ENCODE results near the gene FREM2.

DNA sequence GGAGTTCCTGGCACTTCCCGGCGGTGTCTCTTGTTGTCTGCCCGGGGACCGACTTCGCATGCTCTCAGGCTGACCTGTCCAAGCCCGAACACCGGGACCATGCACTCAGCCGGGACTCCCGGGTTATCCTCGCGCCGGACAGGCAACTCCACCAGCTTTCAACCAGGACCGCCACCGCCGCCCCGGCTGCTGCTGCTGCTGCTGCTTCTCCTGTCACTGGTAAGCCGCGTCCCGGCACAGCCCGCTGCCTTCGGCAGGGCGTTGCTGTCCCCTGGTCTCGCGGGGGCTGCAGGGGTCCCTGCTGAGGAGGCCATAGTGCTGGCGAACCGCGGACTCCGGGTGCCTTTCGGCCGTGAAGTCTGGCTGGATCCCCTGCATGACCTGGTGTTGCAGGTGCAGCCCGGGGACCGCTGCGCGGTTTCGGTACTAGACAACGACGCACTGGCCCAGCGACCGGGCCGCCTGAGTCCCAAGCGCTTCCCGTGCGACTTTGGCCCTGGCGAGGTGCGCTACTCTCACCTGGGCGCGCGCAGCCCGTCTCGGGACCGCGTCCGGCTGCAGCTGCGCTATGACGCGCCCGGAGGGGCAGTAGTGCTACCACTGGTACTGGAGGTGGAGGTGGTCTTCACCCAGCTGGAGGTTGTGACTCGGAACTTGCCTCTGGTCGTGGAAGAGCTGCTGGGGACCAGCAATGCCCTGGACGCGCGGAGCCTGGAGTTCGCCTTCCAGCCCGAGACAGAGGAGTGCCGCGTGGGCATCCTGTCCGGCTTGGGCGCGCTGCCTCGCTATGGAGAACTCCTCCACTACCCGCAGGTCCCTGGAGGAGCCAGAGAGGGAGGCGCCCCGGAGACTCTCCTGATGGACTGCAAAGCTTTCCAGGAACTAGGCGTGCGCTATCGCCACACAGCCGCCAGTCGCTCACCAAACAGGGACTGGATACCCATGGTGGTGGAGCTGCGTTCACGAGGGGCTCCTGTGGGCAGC is 661 bp downstream of the FREM2 start:
- TF ChIP-seq POLR2A (IDR thresholded peaks at IDR 0.05; ENCODE audit: low read depth, low read length) (no peak), POLR2AphosphoS5 (IDR thresholded peaks at IDR 0.05; ENCODE audit: low read depth, low read length) (no peak), SPI1 (IDR thresholded peaks at IDR 0.05; ENCODE audit: low read depth, low read length) (no peak), PAX5 (IDR thresholded peaks at IDR 0.05; ENCODE audit: insufficient read depth, low read length, severe bottlenecking) (no peak), TAF1 (IDR thresholded peaks at IDR 0.05; ENCODE audit: low read depth, low read length) (no peak), POU2F2 (IDR thresholded peaks at IDR 0.05; ENCODE audit: low read depth, low read length) (no peak)
